Thyroid gland (tissue), 4 donors: ENCODE data around the gene RAB8B. TPM values are rescaled to one million over a fixed set of nuclear protein-coding genes. Genes with fewer than 3 reads are reported as not detected.

Experiments used
- DNase-seq, 2 donors: peaks; one replicate each; pipeline ENCODE4 v3.0.0-alpha.2; 2019
- H3K27ac ChIP-seq, 3 donors: fragments of 200-600 bp; sonication (generic); 1 replicate in 2 of 3; 2 replicates in 1 of 3; pipeline ENCODE4 v1.5.1; 2016 to 2019; ENCODE audit warnings: mild to moderate bottlenecking in 1 of 3, moderate library complexity in 1 of 3
- H3K27me3 ChIP-seq: fragments of 200-600 bp; sonication (generic); one replicate; pipeline ENCODE4 v1.5.1; 2019
- H3K36me3 ChIP-seq, 2 donors: fragments of 200-600 bp; sonication (generic); one replicate each; pipeline ENCODE4 v1.5.1; 2016 to 2019
- H3K4me1 ChIP-seq, 2 donors: fragments of 200-600 bp; sonication (generic); one replicate each; pipeline ENCODE4 v1.5.1; 2017 to 2019
- H3K4me3 ChIP-seq, 3 donors: fragments of 200-600 bp; sonication (generic); replicated peaks in 1 of 3; 1 replicate in 2 of 3; 2 replicates in 1 of 3; pipeline ENCODE4 v1.5.1; 2016; ENCODE audit warnings: mild to moderate bottlenecking in 1 of 3
- H3K9me3 ChIP-seq: fragments of 200-600 bp; sonication (generic); one replicate; pipeline ENCODE4 v1.5.1; 2017
- POLR2A ChIP-seq, 2 donors: fragments of 450-650 bp; IDR thresholded peaks; one replicate each; pipeline ENCODE4 v1.6.1; 2017; ENCODE audit warnings: antibody characterized with exemption in 2 of 2, mild to moderate bottlenecking in 2 of 2, moderate library complexity in 1 of 2
- WGBS, 2 donors: methylation state at CpG; one replicate each; pipeline ENCODE4 v1.1.5; 2017; 5-methylcytosine and 5-hydroxymethylcytosine counted together
- intact Hi-C: fragments of 100-400 bp; cut with DNase I; formaldehyde crosslinking; loops from one replicate; pipeline ENCODE4 v1.15.1; 2023
- total RNA-seq, 4 donors: library from RNA; depleted of rRNA; stranded (reverse); fragments of >200 nt; gene quantifications; one replicate each; pipeline ENCODE4 v1.2.3, GENCODE V29; 2016
- TF ChIP-seq, protein P1 (sequence below), 6 experiments: fragments of 200-600 bp in 3 of 6; fragments of 450-650 bp in 3 of 6; sonication (generic) in 3 of 6; IDR thresholded peaks; one replicate each; pipeline ENCODE4 v1.5.1; 2016 to 2019; ENCODE audit warnings: antibody characterized with exemption in 6 of 6, mild to moderate bottlenecking in 2 of 6, inconsistent platforms in 1 of 6, moderate library complexity in 1 of 6

RAB8B gene
- total RNA-seq, 4 donors from 2014 or later = 17.6 to 36.0 (median 22.1) TPM

DNA sequence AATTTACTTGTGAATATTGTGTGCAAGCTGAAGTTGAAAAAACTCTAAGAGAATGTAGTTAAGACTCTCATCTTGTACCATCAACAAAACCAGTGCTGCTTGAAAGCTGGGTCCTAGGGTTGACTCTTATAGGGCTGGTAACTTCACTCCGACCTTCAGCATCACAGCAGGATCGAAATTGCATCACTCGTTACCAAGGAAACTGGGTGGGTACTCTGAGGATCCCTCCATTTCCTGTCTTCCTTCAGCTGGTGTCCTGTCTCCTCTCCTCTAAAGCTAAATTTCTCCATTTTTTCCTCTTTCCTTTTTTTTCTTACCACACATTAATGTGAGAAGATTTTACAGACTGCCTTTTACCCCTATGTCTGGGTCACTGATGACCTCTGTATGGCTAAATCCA lies 85.0 kb downstream of the RAB8B start:
- 89 to 92% methylated on average over 3 of the region's 3 CpGs for WGBS, 2 donors
- intact Hi-C loops = loop anchor here (10.0 kb wide), 1 partner anchor 90 kb away; the partner anchor contains the start of gene RAB8B
- no peaks in the 10 kb centered on the region for H3K9me3 ChIP-seq
- no peaks in the 10 kb centered on the region for H3K36me3 ChIP-seq
- H3K4me3 ChIP-seq = no peak overlapping the region
- no peaks in the 10 kb centered on the region for H3K27me3 ChIP-seq
- no peak for TF ChIP-seq POLR2A (IDR thresholded peaks at IDR 0.05)
- no peak for DNase-seq
- no peak overlapping the region for H3K27ac ChIP-seq
- peaks cover 4 to 7% of the 10 kb centered on the region in 2 donors for H3K4me1 ChIP-seq

DNA sequence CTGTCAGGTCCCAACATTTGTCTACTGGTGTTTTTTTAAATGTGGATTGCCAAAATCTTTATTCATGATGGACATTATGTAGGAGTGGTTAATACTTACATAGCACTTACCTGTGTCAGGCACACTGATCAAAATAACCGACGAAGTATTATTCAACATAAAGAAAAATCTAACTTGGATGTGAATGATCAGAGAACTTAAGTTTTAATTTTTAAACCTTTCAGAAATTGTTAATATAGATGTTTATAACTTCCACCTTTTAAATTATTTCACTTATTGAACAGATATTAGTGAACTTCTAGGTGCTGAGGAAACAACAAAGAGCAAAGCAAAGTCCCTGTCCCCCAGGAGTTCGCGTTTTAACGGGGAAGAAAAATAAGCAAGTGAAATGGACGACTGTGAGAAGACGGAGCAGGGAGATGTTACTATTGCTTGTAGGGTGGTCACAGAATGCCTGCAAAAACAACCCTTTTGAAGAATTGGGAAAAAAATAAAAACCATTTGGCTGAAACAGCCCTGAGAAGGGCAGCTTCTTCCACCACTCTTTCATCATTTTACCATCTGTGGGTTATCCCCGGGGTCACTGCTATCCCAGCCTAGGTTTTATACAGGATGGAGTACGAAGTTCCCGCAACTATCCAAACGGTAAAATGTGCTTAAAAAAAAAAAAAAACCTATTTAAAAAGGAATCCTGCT lies 87.1 kb downstream of the RAB8B start:
- intact Hi-C loops = loop anchor here (10.0 kb wide), 1 partner anchor 92 kb away; the partner anchor contains the start of gene RAB8B
- no peaks in the 10 kb centered on the region for H3K36me3 ChIP-seq
- peaks cover 4 to 7% of the 10 kb centered on the region in 2 donors for H3K4me1 ChIP-seq
- H3K27ac ChIP-seq = peak overlapping the region; percentile 64 to 90 (median 65)
- H3K9me3 ChIP-seq = no peaks in the 10 kb centered on the region
- H3K27me3 ChIP-seq = no peaks in the 10 kb centered on the region
- DNase-seq = no peak
- no peak for TF ChIP-seq POLR2A (IDR thresholded peaks at IDR 0.05)
- TF ChIP-seq, protein P1, sequence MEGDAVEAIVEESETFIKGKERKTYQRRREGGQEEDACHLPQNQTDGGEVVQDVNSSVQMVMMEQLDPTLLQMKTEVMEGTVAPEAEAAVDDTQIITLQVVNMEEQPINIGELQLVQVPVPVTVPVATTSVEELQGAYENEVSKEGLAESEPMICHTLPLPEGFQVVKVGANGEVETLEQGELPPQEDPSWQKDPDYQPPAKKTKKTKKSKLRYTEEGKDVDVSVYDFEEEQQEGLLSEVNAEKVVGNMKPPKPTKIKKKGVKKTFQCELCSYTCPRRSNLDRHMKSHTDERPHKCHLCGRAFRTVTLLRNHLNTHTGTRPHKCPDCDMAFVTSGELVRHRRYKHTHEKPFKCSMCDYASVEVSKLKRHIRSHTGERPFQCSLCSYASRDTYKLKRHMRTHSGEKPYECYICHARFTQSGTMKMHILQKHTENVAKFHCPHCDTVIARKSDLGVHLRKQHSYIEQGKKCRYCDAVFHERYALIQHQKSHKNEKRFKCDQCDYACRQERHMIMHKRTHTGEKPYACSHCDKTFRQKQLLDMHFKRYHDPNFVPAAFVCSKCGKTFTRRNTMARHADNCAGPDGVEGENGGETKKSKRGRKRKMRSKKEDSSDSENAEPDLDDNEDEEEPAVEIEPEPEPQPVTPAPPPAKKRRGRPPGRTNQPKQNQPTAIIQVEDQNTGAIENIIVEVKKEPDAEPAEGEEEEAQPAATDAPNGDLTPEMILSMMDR (IDR thresholded peaks at IDR 0.05) = no peak
- H3K4me3 ChIP-seq = peak overlapping the region; percentile 48 to 97 (median 64)
- WGBS, 2 donors = 19 to 20% methylated on average over 11 of the region's 11 CpGs

DNA sequence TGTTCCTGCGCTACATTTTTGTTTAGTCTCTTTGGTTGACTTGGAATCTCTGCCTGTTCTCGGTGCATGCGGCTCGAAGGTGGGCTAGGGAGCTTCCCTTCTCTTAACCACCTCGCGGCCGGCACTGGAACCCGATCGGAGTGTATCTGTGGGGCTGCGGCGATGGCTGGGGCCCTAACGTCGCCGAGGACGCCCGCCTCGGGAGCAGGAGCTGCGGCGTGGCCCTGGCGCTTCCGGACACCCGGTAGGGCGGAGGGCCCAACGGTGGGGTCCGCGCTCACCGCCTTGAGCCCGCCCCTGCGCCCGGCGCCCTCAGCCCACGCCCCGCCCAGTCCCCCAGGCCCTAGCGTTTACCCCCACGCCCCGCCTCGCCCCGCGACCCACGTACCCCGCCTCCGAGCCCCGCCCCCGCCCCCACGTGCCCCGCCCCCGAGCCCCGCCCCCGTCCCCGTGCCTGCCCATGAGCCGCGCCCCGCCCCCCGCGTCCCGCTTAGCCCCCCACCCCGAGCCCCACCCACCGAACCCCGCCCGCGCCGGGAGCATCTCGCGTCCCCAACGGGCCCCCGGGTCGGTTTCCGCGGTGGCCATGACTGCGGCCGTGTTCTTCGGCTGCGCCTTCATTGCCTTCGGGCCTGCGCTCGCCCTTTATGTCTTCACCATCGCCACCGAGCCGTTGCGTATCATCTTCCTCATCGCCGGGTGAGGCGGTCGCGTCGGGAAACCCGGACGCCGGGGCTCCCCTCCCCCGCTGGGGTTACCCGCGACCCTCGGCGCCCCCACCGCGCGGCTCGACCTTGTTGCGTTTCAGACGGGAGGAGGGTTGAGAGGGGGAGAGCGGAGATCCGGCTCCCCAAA lies 87.9 kb downstream of the RAB8B start, which contains the start of gene APH1B:
TSS of gene APH1B (plus strand) at position 568 of the 855 bp plus-strand sequence. CDS start at position 587, 19 bp downstream.
- no peaks in the 10 kb centered on the region for H3K9me3 ChIP-seq
- H3K4me1 ChIP-seq = peaks cover 4 to 7% of the 10 kb centered on the region in 2 donors
- TF ChIP-seq POLR2A (IDR thresholded peaks at IDR 0.05) = peak in 1 of 2 donors; percentile 82
- TF ChIP-seq, protein P1 (IDR thresholded peaks at IDR 0.05) = peak in 1 of 6 experiments; percentile 9
- H3K27me3 ChIP-seq = no peaks in the 10 kb centered on the region
- H3K36me3 ChIP-seq = no peaks in the 10 kb centered on the region
- intact Hi-C loops = loop anchor here (10.0 kb wide), 1 partner anchor 92 kb away; the partner anchor contains the start of gene RAB8B
- peak within 1 kb of the TSS; percentile 90 to 94 (median 91) for H3K27ac ChIP-seq
- WGBS, 2 donors = 0% methylated on average over 24 to 42 of the region's 102 CpGs
- H3K4me3 ChIP-seq = peak within 1 kb of the TSS; percentile 48 to 97 (median 74)
- peak; percentile 87 to 91 for DNase-seq

DNA sequence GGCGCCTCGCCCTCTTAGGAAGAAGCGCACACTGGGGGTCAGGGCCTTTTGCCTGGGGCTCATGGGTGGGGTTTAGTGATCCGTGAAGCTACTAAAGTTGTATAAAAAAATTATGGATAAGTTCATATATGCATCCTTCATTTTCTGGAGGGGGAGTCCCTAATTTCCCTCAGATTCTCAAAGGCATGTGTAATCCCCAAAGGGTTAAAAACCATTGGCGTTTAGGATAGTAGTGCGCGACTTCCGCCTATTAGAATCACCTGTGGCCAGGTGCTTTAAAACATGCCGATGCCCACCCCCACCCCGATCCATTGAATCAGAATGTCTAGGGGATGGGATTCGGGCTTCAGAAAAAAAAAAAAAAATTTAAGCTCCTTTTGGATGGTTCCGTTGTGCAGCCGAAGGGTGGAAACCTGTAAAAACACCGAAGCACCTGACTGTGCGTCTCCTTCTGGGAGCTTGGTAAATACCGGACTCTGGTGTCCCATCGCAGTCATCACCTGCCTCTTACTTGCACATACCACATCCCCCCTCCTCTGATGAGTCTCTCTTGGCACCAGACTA lies 88.6 kb downstream of the RAB8B start:
- 4 to 5% methylated on average over 17 of the region's 17 CpGs for WGBS, 2 donors
- Histone ChIP-seq H3K4me3 (peak overlapping the region; percentile 22 to 97 (median 74)), H3K9me3 (no peaks in the 10 kb centered on the region), H3K27me3 (no peaks in the 10 kb centered on the region), H3K27ac (peak overlapping the region; percentile 90 to 94 (median 91)), H3K36me3 (peaks cover 0 to 2% of the 10 kb centered on the region in 2 donors), H3K4me1 (peaks cover 4 to 7% of the 10 kb centered on the region in 2 donors)
- TF ChIP-seq POLR2A (IDR thresholded peaks at IDR 0.05) = no peak
- TF ChIP-seq, protein P1 (IDR thresholded peaks at IDR 0.05) = no peak
- DNase-seq = peak; percentile 49 to 54
- intact Hi-C loops = loop anchor here (10.0 kb wide), 1 partner anchor 93 kb away; the partner anchor contains the start of gene RAB8B

DNA sequence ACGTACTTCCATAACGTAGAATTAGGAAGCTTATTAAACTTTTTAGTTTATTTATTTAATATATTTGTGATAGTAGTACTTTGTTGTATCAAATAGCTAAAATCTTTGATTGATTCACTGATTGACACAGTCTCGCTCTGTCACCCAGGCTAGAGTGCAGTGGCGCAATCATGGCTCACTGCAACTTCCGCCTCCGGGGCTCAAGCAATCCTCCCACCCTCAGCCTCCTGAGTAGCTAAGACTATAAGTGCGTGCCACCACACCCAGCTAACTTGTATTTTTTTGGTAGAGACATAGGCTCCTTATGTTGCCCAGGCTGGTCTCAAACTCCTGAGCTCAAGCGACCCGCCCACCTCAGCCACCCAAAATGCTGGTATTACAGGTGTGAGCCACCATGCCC lies 93.7 kb downstream of the RAB8B start:
- WGBS, 2 donors = 84 to 90% methylated on average over 9 of the region's 9 CpGs
- TF ChIP-seq, protein P1 (IDR thresholded peaks at IDR 0.05) = no peak
- TF ChIP-seq POLR2A (IDR thresholded peaks at IDR 0.05) = no peak
- Histone ChIP-seq H3K4me1 (peaks cover 0 to 3% of the 10 kb centered on the region in 2 donors), H3K9me3 (no peaks in the 10 kb centered on the region), H3K27me3 (no peaks in the 10 kb centered on the region), H3K36me3 (peaks cover 6 to 8% of the 10 kb centered on the region in 2 donors), H3K4me3 (no peak overlapping the region), H3K27ac (peak overlapping the region in 1 of 3 donors; percentile 10)
- DNase-seq = no peak
- intact Hi-C loops = no loop called here
